ENCODE measurements around the gene URB1. TPM values are rescaled to one million over a fixed set of nuclear protein-coding genes. Genes with fewer than 3 reads are reported as not detected.

The URB1 gene
- total and polyA plus RNA-seq, 12 donors, result 5.2 to 31.6 (median 16.1) TPM

DNA sequence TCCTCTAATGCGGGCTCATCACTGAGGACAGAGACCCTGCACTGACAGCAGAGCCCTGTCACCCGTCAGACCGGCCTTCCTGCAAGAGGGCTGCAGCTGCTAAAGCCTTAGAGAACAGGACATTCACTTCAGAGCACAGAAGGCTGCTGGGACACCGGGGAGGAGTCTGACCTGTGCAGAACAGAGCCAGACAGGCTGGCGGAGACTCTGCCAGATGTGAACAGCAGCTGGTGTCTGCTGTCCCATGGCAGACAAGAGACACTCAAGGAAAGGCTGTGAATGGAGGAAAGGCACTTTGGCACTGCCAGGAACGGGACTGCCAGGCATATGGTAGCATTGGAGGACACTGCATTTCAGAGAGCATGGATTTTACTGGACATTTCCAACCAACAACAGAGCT lies 72.8 kb downstream of the URB1 start:
- peaks cover 0 to 100% of the 10 kb centered on the region in 2 donors for H3K36me3 ChIP-seq (replicated peaks in 1 of 2)

DNA sequence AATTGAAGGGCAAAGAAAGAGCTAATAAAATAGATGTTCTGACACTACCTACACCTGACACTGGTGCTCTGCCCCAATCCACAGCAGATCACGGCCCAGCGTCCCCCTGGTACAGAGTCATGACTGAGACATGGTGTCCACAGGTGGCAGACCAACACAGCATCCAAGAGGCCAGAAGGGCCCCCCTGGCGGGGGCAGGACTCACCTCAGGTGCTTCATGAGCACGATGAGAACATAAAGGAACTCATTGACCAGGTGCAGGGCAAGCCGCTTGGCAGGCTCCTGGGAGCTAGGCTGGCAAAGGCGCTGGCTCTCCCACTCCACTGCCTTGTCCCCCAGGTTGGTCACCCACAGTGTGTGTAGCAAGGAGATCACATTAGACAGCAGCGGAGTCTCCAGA lies 73.8 kb downstream of the URB1 start:
- Histone ChIP-seq H3K27me3 (no peaks in the 10 kb centered on the region), H3K4me1 (replicated peaks in 1 of 2) (no peaks in the 10 kb centered on the region), H3K36me3 (replicated peaks in 1 of 2) (peaks cover 0 to 100% of the 10 kb centered on the region in 2 donors), H3K4me3 (no peak overlapping the region), H3K27ac (no peak overlapping the region), H3K9me3 (replicated peaks in 1 of 3) (no peaks in the 10 kb centered on the region)
- TF ChIP-seq POLR2A (IDR thresholded peaks at IDR 0.05), result no peak
- TF ChIP-seq, protein P1, sequence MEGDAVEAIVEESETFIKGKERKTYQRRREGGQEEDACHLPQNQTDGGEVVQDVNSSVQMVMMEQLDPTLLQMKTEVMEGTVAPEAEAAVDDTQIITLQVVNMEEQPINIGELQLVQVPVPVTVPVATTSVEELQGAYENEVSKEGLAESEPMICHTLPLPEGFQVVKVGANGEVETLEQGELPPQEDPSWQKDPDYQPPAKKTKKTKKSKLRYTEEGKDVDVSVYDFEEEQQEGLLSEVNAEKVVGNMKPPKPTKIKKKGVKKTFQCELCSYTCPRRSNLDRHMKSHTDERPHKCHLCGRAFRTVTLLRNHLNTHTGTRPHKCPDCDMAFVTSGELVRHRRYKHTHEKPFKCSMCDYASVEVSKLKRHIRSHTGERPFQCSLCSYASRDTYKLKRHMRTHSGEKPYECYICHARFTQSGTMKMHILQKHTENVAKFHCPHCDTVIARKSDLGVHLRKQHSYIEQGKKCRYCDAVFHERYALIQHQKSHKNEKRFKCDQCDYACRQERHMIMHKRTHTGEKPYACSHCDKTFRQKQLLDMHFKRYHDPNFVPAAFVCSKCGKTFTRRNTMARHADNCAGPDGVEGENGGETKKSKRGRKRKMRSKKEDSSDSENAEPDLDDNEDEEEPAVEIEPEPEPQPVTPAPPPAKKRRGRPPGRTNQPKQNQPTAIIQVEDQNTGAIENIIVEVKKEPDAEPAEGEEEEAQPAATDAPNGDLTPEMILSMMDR (IDR thresholded peaks at IDR 0.05), result no peak
- DNase-seq, result peak in 1 of 7 donors; percentile 45
- intact Hi-C loops (cut with DNase I), result no loop called here
- WGBS, 4 donors, result 94 to 97% (median 95%) methylated on average over 3 to 7 of the region's 7 CpGs

More for the DNA sequence above, 72.8 kb downstream of the URB1 start:
- Histone ChIP-seq H3K27me3 (no peaks in the 10 kb centered on the region), H3K4me3 (no peak overlapping the region), H3K9me3 (replicated peaks in 1 of 3) (no peaks in the 10 kb centered on the region), H3K27ac (no peak overlapping the region), H3K4me1 (replicated peaks in 1 of 2) (no peaks in the 10 kb centered on the region)
- 75 to 87% (median 80%) methylated on average over 3 to 6 of the region's 6 CpGs for WGBS, 4 donors
- peak in 1 of 7 donors; percentile 52 for DNase-seq
- TF ChIP-seq POLR2A (IDR thresholded peaks at IDR 0.05), result no peak
- TF ChIP-seq, protein P1 (IDR thresholded peaks at IDR 0.05), result no peak
- intact Hi-C loops (cut with DNase I), result no loop called here

DNA sequence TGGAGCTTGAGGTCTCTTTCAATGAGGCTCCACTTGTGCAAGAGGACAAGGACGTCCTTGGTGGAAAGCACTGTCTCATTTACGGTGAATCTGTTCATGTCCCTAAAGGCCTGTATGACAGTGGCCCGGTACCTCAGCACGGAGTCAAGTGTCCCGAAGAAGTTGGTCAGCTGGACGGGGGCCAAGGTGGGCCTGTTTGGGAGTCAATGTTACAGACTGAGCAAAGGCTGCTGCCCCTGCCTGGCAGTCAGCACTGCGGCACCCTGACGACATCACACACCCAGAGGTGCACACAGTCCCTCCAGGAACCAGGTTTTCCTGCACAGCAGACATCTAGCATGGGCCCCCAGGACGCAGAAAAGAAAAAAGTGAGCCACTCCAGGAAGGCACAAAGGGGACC lies 75.1 kb downstream of the URB1 start:
- peaks cover 0 to 95% of the 10 kb centered on the region in 2 donors for H3K36me3 ChIP-seq (replicated peaks in 1 of 2)
- WGBS, 4 donors, result 75 to 89% (median 82%) methylated on average over 7 to 9 of the region's 9 CpGs
- no peaks in the 10 kb centered on the region for H3K27me3 ChIP-seq
- peak in 1 of 7 donors; percentile 52 for DNase-seq
- no peaks in the 10 kb centered on the region for H3K4me1 ChIP-seq (replicated peaks in 1 of 2)
- no peak for TF ChIP-seq POLR2A (IDR thresholded peaks at IDR 0.05)
- TF ChIP-seq, protein P1 (IDR thresholded peaks at IDR 0.05), result no peak
- intact Hi-C loops (cut with DNase I), result no loop called here
- no peak overlapping the region for H3K27ac ChIP-seq
- H3K4me3 ChIP-seq, result no peak overlapping the region
- no peaks in the 10 kb centered on the region for H3K9me3 ChIP-seq (replicated peaks in 1 of 3)

DNA sequence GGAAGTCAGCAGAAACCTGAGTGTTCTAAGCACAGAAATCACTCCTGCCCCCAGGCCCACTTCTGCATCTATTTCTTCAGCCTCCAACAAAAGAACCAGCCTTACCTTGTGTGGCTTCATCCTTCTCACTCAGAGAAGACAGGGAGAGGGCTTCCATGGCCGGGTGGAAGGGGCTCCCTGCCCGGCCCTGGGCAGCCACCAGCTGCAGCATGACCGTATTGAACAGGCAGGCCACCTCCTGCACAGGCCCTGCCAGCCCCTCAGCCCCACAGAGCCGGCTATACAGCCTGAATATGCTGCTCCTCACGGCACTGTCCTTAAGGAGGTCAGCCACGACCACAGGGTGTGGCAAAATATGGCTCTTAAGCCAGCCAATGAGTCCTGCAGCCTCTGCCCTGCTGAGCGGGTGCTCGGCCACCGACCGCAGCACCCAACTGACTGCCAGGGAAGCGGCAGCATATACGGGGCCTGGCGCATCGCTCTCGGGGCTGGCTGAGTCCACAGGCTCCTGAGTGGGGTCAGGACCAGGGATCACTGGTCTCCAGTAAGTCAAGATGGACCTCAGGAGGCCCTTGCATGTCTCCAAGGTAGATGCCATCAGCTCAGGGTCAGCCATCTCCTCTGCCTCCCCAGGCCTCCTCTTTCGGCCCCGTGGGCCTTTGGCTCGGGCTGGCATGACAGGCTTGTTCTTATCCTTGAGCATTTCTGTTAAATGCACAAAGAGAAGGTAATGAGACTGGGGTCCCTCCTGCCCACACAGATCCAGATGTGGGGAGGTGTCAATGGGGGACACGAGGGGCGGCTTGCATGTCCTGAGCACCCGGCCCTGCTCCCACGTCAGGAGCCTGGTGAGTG lies 76.2 kb downstream of the URB1 start:
- Histone ChIP-seq H3K36me3 (replicated peaks in 1 of 2) (peaks cover 0 to 95% of the 10 kb centered on the region in 2 donors), H3K27me3 (no peaks in the 10 kb centered on the region), H3K27ac (no peak overlapping the region), H3K4me1 (replicated peaks in 1 of 2) (no peaks in the 10 kb centered on the region), H3K9me3 (replicated peaks in 1 of 3) (no peaks in the 10 kb centered on the region), H3K4me3 (no peak overlapping the region)
- TF ChIP-seq POLR2A (IDR thresholded peaks at IDR 0.05), result no peak
- WGBS, 4 donors, result 93 to 96% (median 93%) methylated on average over 6 to 22 of the region's 22 CpGs
- DNase-seq, result peak in 2 of 7 donors; percentile 8 to 46
- intact Hi-C loops (cut with DNase I), result no loop called here
